Hematopoietic multipotent progenitor cell treated with erythropoietin and hydrocortisone succinate and interleukin-3 and kit ligand, for 8 days (in vitro differentiated cells): Measurements from ENCODE around the gene PCBP3.
"Not testable (repeated sequence)": the region's sequence is repeated elsewhere in the genome, so short reads cannot be mapped to it uniquely, and the experiment has no call there.

Source experiments
- DNase-seq: peaks from one replicate; pipeline ENCODE4 v3.0.0-alpha.2; 2015

The PCBP3 gene

DNA sequence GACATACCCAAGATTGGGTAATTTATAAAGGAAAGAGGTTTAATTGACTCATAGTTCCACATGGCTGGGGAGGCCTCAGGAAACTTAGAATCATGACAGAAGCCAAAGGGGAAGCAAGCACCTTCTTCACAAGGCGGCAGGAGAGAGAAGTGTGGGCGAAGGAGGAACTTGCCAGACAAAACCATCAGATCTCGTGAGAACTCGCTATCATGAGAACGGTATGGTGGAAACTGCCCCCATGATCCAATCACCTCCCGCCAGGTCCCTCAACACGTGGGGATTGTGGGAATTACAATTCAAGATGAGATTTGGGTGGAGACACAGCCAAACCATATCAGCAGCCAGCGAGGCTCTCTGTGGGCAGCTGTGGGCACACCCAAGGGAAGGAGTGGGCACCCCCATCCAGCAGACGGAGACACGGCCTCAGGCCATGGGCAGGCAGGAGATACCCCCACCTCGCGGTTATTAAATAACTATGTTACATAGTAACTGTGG is 189.3 kb downstream of the PCBP3 start:
- DNase-seq: peak; percentile 19

DNA sequence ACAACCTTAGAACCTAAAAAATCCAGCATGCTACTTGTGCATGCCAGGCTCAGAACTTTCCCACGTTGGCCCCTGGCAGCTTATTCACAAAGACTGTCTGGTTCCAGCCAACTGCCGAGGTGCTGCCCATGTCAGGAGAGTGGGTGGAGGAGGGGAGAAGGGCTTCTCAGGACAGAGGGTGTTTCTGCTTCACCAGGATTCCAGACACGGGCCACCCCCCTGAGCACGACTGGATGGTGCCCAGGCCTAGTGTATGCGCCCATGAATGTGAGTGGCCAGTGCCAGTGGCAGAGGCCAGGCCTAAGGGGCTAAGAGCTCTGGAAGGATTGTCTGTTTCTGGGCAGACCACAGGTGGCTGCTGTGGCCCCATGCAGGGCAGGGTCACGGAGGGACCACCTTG is 189.9 kb downstream of the PCBP3 start:
- no peak for DNase-seq

DNA sequence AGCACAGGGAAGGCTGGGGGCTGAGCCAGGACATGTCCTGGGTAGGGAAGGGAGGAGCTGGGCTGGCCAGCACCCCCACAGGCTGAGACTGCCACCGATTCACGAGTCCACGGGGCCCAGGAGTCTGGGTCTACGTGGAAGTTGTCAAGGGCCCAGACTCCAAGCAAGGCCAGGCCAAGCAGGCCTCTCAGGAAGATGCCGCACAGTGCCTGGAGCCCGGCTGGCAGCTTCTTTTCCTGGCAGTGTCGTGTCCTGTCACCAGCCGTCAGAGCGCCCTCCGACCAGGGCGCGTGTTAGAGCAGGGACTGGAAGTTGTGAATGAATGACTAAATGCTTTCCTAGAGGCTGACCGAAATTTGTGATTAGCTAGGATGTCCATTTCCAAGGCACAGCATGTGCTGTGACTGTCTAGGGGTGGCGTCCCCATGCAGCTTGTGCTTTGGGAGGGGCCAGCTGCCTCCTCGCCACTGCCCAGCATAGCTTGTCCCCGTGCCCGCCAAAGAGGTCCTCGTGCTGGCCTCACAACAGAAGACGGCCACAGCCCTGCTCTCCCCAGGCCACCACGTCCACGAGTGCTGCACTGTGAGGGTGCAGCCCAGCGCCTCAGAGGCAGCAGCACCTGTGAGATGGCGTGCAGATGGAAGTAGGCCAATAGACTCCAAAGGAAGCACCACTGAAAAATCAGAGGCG is 190.6 kb downstream of the PCBP3 start:
- no peak for DNase-seq

DNA sequence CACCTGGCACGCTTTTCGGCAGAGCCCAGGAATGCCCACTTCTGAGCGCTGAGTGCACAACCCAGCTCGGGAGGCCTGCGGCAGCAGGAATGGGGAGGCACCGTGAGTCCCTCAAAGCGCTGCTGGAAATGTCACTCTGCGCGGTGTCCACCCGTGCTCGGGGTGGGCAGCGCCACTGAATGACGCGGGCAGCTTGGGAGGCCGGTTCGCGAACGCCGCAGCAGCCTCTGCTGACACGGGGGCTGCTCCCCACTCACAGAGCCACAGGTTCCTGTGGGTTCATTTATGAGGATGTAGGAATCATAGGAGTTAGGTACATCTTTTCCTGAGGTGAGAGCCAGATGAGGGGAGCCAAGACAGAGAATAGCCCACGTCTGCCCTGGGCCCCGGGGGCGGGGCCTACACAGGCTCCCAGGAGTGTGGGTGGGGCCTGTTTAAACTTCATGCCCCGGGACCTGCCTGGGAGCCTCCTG is 191.3 kb downstream of the PCBP3 start:
- DNase-seq: no peak

DNA sequence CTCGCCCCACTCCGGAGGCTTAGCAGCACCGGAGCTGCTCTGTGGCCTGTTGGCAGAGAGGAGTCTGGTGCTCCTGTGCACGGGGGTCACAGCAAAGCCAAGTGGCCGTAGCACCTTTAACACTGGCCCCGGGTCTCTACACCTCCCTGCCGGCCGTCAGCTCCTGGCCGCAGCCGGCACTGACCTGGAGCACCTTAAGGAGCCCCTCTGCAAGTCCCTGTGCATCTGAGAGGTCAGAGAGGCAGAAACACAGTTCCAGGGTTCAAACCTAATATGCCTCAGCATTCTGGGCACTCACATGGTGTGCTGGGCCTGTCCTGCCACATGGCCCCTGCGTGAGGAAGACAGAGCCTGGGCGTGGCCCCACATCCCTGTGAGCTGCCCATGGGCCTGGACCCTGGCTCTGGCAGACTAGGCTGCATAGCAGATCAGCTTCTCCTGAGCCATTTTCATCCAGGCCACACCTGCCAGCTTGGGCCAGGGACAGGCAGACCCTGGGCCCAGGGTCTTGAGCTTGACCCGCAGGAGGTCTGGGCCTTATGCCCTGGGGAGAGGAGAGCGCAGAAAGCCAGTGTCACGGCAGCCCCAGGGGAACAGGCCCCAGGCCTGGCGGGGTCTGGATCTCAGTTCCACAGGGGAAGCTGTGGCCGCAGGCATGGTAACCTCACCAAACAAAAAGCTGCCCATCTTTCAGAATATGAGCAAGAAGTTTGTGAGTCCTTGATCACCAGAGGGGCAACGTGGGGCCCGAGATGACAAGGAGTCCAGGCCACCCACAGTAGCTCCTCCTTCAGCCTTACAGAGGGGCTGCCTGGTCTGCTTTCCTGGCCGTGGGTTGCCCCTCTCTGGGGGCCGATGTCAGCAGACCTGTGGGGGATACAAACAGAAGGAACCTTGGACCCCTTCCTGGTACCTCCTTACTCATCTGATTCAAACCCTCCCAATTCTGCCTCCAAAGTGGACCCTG is 192.1 kb downstream of the PCBP3 start:
- DNase-seq: no peak

DNA sequence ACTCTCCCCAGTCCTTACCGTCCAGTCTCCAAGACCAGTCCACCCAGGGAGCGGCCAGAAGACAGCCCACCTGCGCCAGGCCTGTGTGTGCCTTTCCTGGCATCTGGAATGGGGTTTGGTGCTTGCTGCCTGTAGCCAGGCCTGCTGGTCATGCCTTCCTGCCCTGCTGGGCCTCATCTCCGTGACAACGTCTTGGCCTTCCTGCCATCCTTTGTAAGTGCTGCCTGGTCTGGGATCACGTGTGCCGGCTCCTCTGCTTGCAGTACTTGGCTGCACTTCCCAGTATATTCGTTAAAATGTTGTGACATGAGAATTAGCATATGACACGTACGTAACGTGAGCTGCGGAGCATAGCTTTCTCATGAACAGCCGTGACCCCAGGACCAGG is 192.7 kb downstream of the PCBP3 start:
- DNase-seq: no peak

DNA sequence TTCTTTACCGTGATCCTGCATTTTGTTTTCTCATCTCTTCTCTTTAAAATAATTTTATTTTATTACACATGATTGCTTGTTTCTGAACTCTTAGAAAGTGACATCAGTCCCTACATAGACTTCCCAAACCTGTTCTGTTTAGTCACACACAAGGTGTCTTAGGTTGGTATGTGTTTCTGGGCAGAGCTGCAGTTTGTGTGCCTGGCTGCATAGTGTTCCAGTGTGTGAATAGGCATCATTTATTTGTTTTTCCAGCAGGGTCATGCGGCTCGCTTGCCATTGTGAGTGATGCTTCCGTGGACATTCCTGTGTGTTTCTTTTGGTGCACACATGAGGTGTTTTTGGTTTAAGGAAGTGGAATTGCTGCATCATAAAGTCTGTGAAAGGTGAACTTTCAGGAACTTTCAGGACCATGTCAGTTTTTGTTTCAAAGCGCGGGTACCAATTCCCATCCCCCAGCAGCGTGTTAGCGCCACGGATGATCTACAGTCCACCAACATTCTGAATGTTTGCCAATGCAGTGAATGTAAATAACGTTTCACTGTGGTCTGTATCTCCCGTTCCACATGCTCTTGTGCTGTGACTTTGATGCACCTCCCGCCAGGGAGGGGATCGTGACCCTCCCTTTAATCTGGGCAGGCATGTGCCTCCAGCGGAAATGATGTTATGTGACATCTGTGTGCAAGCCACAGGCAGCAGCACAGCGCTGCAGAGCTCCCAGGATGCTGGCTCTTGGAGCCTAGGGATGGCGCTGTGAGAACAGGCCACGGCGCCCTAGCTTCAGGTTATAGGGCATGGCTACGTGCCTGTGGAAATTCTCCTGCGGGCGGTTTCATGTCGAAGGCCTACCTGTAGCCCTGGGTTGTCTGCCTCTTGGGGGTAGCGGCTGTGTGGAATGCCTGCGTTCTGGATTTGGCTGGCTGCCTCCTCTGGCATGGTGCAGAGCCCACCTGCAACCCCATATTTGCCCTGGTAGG is 193.5 kb downstream of the PCBP3 start:
- DNase-seq: no peak

DNA sequence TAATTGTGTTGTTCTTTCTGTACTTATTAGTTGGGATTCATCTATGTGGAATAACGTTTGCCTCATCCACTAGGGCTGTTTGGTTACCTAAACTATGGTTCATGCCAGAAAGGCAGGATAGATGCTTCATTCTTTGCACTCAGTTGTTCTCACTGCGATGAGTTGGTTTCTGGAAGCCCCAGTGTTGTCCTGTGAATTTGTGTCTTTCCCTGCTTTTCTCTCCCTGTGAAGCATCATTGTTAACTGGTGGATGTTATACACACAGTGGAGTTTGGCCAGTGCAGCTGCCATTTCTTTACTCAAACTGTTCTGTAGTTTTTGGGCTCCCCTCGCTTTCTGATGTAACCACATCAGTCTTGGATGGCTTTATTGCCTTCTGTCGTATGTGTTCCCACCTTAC is 194.4 kb downstream of the PCBP3 start:
- DNase-seq: no peak

DNA sequence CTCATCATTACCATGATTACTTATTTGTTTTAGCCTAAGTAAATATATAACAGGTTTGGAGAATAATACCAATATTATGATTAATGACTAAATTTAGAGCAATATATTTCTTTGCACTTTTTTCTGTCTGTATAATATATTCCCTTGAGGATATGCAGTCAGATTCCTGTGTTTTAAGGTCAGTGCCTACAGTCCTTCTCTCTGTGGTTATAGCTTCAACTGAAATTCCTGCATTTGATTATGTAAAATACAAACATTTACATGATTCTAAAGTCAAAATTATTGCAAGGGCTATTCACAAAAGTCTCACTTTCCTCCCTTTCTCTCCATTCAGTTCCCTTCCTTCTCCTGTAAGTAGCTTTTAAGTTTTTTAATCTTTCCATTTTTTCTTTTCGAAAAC is 195.1 kb downstream of the PCBP3 start:
- DNase-seq: no peak

DNA sequence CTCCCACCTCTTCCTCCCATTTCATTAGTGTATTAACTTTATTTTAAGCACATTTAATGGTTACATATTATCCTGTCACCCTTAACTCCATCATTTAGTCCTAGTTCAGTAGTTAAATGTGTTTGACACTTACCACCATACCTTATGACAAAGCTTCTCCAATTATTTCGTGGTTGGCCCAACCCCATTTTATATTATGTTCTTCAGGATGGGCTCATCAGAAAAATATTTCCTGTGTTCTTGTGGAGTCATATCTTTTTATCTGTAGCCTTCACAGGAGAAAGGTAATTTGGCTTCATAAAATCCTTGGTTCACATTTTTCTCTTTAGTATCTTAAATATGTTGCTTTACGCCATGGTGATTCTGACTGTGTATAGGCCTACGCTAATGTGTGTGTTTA is 195.7 kb downstream of the PCBP3 start:
- no peak for DNase-seq

DNA sequence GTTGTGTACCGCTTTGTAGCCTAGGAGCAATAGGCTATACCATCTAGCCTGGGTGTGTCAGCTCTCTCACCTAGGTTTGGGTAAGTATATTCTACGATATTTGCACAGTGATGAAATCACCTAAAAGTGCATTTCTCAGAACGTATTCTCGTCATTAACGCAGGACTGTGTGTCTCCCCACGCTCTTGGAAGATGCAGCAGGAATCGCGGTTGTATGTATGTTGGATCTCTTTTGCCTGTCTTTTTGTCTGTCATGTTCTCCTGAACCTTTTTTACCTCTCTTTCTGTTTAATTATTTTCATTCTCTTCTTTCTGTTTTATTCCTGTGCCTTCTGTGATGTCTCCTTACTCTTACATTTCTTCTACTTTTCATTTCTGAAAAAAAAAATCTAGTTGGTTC is 197.5 kb downstream of the PCBP3 start:
- DNase-seq: no peak

DNA sequence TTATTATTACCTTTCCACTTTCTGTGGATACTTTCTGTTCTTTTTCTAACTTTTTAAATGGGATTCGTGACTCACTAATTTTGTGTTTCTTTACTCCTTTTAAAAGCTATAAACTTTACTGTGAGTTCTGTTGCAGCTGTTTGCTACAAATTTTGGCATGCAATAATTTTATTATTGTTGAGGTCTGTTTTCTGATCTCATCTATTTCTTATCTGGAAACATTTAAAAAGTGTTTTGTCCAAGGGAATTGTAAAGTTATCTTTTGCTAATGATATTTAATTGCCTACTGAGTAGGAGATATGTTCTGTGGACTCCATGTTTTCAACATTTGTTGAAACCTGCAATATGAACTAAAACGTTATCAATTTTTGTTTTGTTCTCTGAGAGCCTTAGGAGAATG is 199.9 kb downstream of the PCBP3 start:
- DNase-seq: no peak

DNA sequence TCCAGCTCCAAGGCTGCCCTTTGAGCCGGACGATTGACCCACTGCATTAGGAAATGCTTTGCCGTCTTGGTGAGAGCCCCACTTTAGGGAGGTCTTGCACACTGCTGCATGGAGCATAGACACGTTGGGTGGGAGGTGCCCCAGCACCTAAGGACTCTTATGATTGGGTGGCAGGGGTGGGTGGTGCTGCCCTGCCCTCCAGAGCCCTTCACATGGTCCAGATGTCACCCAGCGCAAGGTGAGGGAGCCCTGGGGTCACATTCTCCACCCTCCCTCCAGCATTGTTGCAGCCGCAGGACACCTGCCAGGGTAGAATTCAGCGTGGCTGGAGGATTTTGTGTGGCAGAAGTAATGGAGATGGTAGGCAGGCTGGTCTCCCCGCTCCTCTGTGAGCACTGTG is 200.7 kb downstream of the PCBP3 start:
- no peak for DNase-seq

DNA sequence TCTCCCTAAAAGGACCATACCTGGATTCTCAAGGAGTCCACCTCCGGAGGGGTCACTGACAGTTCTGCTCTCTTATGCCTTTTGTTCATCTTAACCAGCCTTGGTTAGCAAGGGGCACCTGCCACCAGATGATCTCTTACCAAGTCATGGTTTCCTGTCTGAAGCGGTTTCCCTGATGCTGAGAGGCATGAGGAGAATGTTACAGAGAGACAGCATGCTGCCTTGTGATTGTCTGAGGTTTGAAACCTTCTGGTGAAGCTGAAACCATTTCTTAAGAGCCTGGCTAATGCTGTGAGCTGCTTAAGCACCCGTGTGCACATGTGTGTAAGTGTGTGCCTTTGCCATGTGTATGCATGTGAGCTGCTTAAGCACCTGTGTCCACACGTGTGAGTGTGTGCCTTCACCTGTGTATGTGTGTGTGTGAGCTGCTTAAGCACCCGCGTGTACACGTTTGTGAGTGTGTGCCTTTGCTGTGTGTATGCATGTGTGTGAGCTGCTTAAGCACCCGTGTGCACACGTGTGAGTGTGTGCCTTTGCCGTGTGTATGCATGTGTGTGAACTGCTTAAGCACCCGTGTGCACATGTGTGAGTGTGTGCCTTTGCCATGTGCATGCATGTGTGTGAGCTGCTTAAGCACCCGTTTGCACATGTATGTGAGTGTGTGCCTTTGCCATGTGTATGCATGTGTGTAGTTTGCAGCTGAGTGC is 201.7 kb downstream of the PCBP3 start:
- DNase-seq: no peak

DNA sequence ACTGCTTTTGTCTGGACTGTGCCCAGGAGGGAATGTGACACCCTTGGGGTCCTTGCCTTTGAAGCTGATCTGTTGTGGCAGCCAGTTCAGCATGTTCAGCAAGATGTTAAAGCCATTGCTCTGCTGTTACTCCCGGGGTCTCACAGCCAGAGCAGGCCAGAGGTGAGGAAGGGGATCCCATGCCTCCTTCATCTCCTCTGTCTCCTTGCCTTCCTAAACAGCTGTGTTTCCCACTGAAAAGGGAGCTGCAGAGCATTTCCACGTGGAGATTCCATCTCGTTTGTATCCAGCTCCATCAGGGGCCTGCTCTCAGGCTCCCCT is 202.2 kb downstream of the PCBP3 start:
- DNase-seq: no peak

DNA sequence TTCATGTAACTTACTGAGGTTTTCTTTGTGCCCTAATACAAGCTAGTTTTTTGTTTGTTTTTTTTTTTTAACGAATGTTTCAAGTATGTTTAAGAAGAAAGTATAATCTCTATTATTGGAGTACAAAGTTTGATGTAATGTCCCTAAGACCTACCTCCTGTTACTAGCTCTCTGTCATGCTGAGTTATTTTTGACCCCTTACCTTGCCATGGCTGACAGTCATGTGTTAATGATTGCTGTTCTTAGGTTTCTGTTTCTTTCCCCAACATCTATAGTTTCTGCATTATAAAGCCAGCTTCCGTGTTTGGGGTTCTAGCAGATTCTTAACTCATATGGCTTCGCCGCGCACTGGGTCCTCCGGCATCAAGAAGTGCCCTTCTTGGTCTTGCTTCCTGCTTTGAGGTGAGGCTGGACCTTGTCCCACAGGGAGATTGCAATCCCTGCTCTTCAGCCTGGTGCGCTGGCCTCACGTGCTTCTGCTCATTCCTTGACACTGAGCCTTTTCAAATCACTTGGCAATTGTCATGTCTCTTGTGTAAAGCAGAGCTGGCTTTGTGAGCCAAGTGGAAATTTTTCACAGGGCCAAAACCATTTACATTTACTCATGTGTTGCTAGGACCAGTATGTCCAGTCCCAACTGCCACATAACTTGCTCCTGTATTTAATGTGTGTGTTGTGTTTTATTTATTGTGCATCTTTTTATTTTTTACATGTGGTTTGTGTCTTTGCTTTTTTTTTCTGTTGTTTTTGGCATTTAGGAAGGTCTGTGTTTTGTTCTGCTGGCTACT is 203.0 kb downstream of the PCBP3 start:
- DNase-seq: no peak

DNA sequence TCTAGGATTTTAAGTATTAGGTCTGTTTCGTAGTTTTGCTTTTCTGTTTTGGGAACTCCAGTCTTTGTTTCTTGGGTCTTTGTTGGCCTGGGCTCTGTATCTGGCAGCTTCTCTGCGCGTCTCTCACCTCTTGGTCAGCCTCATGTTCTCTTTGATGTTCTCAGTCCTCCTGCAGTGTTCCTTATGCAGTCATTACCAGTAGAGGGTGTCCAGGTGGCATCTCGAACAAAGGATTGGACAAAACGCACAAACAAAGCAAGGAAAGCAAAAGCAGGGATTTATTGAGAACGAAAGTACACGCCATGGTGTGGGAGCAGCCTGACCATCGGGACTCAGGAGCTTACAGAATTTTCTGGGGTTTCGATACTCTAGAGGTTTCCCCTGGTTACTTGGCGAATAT is 204.3 kb downstream of the PCBP3 start:
- DNase-seq: no peak

DNA sequence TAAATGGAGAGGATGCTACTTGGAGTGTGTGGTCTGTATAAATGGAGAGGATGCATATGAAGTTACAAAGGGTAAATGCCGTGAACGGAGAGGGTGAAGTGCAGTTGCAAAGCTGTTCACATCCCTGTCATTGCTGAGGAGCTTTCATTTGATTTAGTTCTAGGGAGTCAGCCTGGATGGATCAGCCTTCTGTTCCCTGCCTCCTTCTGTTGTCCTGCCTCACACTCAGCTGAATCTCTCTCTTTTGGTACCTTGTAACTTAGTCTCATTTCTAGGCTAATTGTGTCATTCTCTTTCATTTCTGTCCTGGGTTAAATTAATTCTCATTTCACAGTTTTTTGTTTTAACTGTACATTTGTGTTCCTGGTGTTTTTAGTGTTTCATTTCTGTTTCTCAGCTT is 204.8 kb downstream of the PCBP3 start:
- no peak for DNase-seq

DNA sequence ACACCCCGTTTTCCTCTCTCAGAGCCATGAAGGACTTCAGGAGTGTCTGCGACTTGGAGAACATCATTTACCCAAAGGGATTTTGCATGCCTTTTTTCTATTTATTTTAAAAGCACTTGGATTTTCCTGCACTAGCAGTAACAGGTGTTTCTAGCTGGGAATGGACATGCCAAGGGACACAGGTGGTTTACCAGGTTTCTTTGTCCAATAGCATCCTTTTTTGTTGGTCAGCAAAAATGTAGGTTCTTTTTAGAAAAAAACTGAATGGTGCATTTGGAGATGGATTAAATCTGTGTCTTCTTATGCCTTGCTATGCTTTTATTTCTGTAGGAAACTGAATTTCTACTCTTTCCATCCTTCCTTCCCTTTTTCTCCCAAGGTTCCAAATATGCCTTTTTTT is 205.3 kb downstream of the PCBP3 start:
- DNase-seq: no peak

DNA sequence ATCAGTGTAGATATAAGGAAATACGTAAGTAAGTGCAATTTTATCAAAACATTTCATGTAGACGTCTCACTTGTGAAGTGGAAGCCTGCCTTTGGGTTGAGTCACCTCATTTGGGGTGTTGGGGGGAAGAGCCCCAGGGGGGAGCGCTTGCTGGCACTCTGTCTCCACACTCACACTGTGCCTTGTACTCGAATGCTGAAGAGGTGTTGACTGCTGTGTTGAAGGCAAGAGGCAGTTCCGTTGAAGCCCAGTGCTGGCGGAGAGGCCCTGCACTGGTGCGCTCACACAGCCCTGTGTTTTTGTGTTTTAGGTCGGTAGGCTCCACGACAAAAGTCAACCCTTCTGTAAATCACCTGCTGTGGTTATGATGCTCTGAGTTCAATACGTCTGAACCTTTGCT is 206.1 kb downstream of the PCBP3 start:
- no peak for DNase-seq

DNA sequence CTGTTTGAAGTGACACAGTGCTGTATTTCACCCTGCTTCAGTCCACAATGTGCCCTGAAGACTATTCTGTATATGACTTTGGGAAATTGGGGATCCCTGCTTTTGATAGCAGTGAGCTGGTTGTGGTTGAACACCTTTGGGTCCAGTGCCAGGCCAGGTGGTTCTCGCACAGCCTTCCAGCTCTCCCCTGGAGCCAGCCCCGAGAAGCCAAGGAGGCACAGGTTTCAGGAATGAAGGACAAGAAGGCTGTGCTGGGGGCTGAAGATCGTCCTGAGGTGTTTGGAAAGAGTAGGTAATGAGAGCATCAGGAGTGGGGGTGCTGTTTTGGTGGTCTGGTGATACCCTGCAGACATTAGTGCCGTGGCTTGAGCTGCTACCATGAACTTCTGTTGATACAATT is 206.7 kb downstream of the PCBP3 start:
- no peak for DNase-seq

DNA sequence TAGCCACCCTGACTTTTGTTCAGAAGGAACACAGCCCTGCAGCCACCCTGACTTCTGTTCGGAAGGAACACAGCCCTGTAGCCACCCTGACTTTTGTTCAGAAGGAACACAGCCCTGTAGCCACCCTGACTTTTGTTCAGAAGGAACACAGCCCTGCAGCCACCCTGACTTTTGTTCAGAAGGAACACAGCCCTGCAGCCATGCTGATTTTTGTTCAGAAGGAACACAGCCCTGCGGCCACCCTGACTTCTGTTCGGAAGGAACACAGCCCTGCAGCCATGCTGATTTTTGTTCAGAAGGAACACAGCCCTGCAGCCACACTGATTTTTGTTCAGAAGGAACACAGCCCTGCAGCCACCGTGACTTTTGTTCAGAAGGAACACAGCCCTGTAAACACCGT is 208.9 kb downstream of the PCBP3 start:
- DNase-seq: not testable (repeated sequence)
